ENCODE results near the gene POLDIP2. TPM values are rescaled to one million over a fixed set of nuclear protein-coding genes. Genes with fewer than 3 reads are reported as not detected.

POLDIP2 gene
- total and polyA plus RNA-seq, 2 donors (not counting 1 experiment from before 2014, with no cell fraction given): 30.2 to 35.7 TPM

DNA sequence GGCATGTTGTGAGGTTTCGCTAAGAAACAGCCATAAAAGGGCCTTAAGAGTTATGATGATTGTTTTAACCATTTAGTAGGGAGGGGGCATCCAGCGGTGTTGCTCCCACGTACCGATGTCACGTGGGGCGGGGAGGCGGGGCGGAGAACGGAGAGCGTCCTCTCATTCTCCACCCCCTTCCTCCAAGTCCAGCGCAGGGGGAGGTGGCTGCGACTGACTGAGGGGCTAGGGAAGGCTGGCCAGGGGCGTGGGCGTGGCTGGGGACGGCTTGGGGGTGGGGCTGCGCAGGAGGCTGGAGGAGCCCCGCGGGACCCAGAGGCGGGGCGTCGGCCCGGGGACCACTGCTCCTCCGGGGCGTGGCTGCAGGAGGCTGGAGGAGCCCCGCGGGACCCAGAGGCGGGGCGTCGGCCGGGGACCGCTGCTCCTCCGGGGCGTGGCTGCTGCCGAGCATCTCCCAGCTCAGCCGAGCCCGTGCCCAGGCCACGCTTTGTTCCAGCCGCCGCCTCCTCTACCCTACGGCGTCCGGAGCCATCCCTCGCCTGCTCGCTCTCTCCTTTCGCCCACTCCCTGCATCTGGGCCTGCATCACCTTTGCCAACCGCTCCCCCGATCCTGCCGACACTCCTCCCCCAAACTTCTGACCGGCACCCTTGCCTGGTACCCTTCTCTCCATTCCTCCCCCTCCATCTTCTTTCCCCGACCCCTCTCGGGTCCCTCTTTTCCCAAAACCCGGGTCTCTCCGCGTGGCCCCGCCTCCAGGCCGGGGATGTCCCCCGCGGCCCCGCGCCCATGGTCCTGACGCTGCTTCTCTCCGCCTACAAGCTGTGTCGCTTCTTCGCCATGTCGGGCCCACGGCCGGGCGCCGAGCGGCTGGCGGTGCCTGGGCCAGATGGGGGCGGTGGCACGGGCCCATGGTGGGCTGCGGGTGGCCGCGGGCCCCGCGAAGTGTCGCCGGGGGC is 14.2 kb upstream of the POLDIP2 start, which contains the start of gene SARM1:
TSS of gene SARM1 (plus strand) at position 450 of the 958 bp plus-strand sequence. CDS start at position 789, 339 bp downstream.
- under 1% methylated on average over 70 of the region's 80 CpGs for WGBS (ENCODE audit: insufficient coverage)
- Histone ChIP-seq H3K4me3 (ENCODE audit: control extremely low read depth in 1 of 5, extremely low read depth in 1 of 5, insufficient read depth in 1 of 5, low read depth in 2 of 5, low read length in 4 of 5) (peak within 1 kb of the TSS; percentile 43 to 81 (median 74)), H2AFZ (ENCODE audit: insufficient read depth, low read depth, low read length, poor library complexity, severe bottlenecking) (peak within 1 kb of the TSS; percentile 88), H4K20me1 (ENCODE audit: control insufficient read depth, insufficient read depth, low read length, poor library complexity, severe bottlenecking) (peaks cover 22% of the 10 kb centered on the region), H3K9ac (ENCODE audit: low read length) (peak within 1 kb of the TSS; percentile 71), H3K27me3 (replicated peaks in 1 of 4; ENCODE audit: control extremely low read depth in 1 of 4, control insufficient read depth in 3 of 4, insufficient read depth in 4 of 4, low read length in 3 of 4) (no peaks in the 10 kb centered on the region), H3K79me2 (ENCODE audit: control insufficient read depth, insufficient read depth, low read length) (peaks cover 8% of the 10 kb centered on the region), H3K36me3 (replicated peaks in 1 of 2; ENCODE audit: control extremely low read depth in 1 of 2, control insufficient read depth in 1 of 2, extremely low read depth in 1 of 2, insufficient read depth in 2 of 2, low read length in 1 of 2) (peaks cover 0 to 3% of the 10 kb centered on the region in 2 experiments), H3K27ac (ENCODE audit: low read length in 2 of 2) (peak within 1 kb of the TSS; percentile 71 to 72), H3K9me3 (ENCODE audit: control extremely low read depth in 1 of 3, control insufficient read depth in 2 of 3, insufficient read depth in 1 of 3, low read length in 2 of 3) (no peaks in the 10 kb centered on the region), H3K4me1 (ENCODE audit: control insufficient read depth in 2 of 2, insufficient read depth in 2 of 2, low read length in 2 of 2) (peaks cover 14 to 23% of the 10 kb centered on the region in 2 donors), H3K4me2 (replicated peaks; ENCODE audit: low read depth, low read length, poor library complexity, severe bottlenecking) (peak within 1 kb of the TSS; percentile 92)
- DNase-seq (peak; percentile 90), ATAC-seq (ENCODE audit: low read depth) (peak; percentile 90)
- Mint-ChIP-seq H3K4me1 (peaks cover 22% of the 10 kb centered on the region), H3K27me3 (no peaks in the 10 kb centered on the region), H3K27ac (peak within 1 kb of the TSS; percentile 96), H3K9me3 (ENCODE audit: insufficient read depth) (no peaks in the 10 kb centered on the region), H3K4me3 (peak within 1 kb of the TSS; percentile 99)
- CTCF ChIA-PET: interaction anchor here (1.4 to 3.8 kb wide), 2 partner anchors 13 to 36 kb away, joined by 6 to 19 read pairs; partner anchors contain the start of genes IFT20, POLDIP2 and TNFAIP1
- no peak for TF ChIP-seq CTCF (IDR thresholded peaks at IDR 0.05)
- no peak for TF ChIP-seq EZH2 (IDR thresholded peaks at IDR 0.05; ENCODE audit: borderline replicate concordance, insufficient read depth, low read depth, low read length, poor library complexity, severe bottlenecking)
- POLR2A ChIA-PET: no interaction called here
- intact Hi-C loops (cut with micrococcal nuclease): loop anchor here (1.0 to 5.0 kb wide), 5 partner anchors 13 to 52 kb away; partner anchors contain the start of genes IFT20, POLDIP2, SLC46A1 and TMEM97
